ENCODE data around the gene PFKFB3. TPM values are rescaled to one million over a fixed set of nuclear protein-coding genes. Genes with fewer than 3 reads are reported as not detected.

The PFKFB3 gene
- total RNA-seq, 4 donors from 2014 or later: 29.6 to 78.3 (median 38.4) TPM

GRCh38 chr10:6208799-6209235, 6.1 kb downstream of the PFKFB3 start:
- 57 to 58% methylated on average over 6 to 9 of the region's 12 CpGs for WGBS, 2 donors (ENCODE audit: low coverage in 1 of 2)
- no peak overlapping the region for H3K4me3 ChIP-seq

GRCh38 chr10:6211341-6211670, 8.6 kb downstream of the PFKFB3 start:
- Histone ChIP-seq H3K4me3 (no peak overlapping the region), H3K27me3 (no peaks in the 10 kb centered on the region), H3K4me1 (peaks cover 0 to 44% (median 23%) of the 10 kb centered on the region in 3 donors), H3K27ac (peak overlapping the region in 3 of 4 donors; percentile 64 to 69 (median 67)), H3K36me3 (peaks cover 0 to 30% of the 10 kb centered on the region in 2 donors), H3K9me3 (no peaks in the 10 kb centered on the region)
- no peak for ATAC-seq
- TF ChIP-seq POLR2AphosphoS5 (IDR thresholded peaks at IDR 0.05) (no peak), EP300 (IDR thresholded peaks at IDR 0.05) (no peak), POLR2A (IDR thresholded peaks at IDR 0.05) (no peak), CTCF (IDR thresholded peaks at IDR 0.05) (no peak)
- no CpG with 5 or more reads among the region's 6 CpGs for WGBS, 2 donors (ENCODE audit: low coverage in 1 of 2)

More at GRCh38 chr10:6208799-6209235, 6.1 kb downstream of the PFKFB3 start:
- TF ChIP-seq EP300 (IDR thresholded peaks at IDR 0.05): no peak
- no peak for TF ChIP-seq POLR2AphosphoS5 (IDR thresholded peaks at IDR 0.05)
- TF ChIP-seq CTCF (IDR thresholded peaks at IDR 0.05): no peak
- no peak for TF ChIP-seq POLR2A (IDR thresholded peaks at IDR 0.05)
- H3K27me3 ChIP-seq: no peaks in the 10 kb centered on the region
- peaks cover 0 to 64% (median 34%) of the 10 kb centered on the region in 3 donors for H3K4me1 ChIP-seq
- no peaks in the 10 kb centered on the region for H3K9me3 ChIP-seq
- peaks cover 0 to 5% of the 10 kb centered on the region in 2 donors for H3K36me3 ChIP-seq
- no peak for ATAC-seq
- H3K27ac ChIP-seq: no peak overlapping the region

- Histone ChIP-seq H3K36me3 (peaks cover 0 to 37% of the 10 kb centered on the region in 2 donors), H3K4me3 (peak overlapping the region in 1 of 2 donors; percentile 30), H3K27me3 (no peaks in the 10 kb centered on the region), H3K4me1 (peaks cover 0 to 44% (median 23%) of the 10 kb centered on the region in 3 donors), H3K9me3 (no peaks in the 10 kb centered on the region), H3K27ac (peak overlapping the region in 3 of 4 donors; percentile 64 to 69 (median 67))
- TF ChIP-seq EP300 (IDR thresholded peaks at IDR 0.05) (no peak), POLR2AphosphoS5 (IDR thresholded peaks at IDR 0.05) (peak; percentile 52), CTCF (IDR thresholded peaks at IDR 0.05) (peak in 1 of 4 experiments; percentile 8)
- peak; percentile 89 for ATAC-seq
- WGBS, 2 donors (ENCODE audit: low coverage in 1 of 2): 36 to 60% methylated on average over 3 to 9 of the region's 30 CpGs
These were observed 9.2 kb downstream of the PFKFB3 start for GRCh38 chr10:6211671-6212635.

- 40% methylated on average over 1 of the region's 3 CpGs; no CpG with 5 or more reads in 1 of the 2 donors for WGBS, 2 donors (ENCODE audit: low coverage in 1 of 2)
- ATAC-seq: no peak
- Histone ChIP-seq H3K27me3 (no peaks in the 10 kb centered on the region), H3K36me3 (peaks cover 0 to 45% of the 10 kb centered on the region in 2 donors), H3K4me1 (peaks cover 0 to 38% (median 23%) of the 10 kb centered on the region in 3 donors), H3K4me3 (no peak overlapping the region), H3K27ac (peak overlapping the region in 3 of 4 donors; percentile 64 to 69 (median 67)), H3K9me3 (no peaks in the 10 kb centered on the region)
- TF ChIP-seq POLR2A (IDR thresholded peaks at IDR 0.05) (no peak), EP300 (IDR thresholded peaks at IDR 0.05) (no peak), POLR2AphosphoS5 (IDR thresholded peaks at IDR 0.05) (no peak), CTCF (IDR thresholded peaks at IDR 0.05) (no peak)
These were observed 10.1 kb downstream of the PFKFB3 start for GRCh38 chr10:6212806-6213205.

Measured in gastroesophageal sphincter (tissue), 4 donors.